WERI-Rb-1 (cell line): ENCODE results near the gene NUDT14.

Experiments used
- DNase-seq: peaks from one replicate; pipeline ENCODE4 v3.0.0-alpha.2; 2020
- H3K27ac ChIP-seq: fragments of 250-450 bp; sonication (Bioruptor Pico); 2 replicates; pipeline ENCODE4 v1.5.1; 2020; ENCODE audit warnings: mild to moderate bottlenecking, moderate library complexity
- H3K27me3 ChIP-seq: fragments of 250-450 bp; sonication (Bioruptor Pico); 2 replicates; pipeline ENCODE4 v1.5.1; 2021; ENCODE audit warnings: mild to moderate bottlenecking, low read depth, moderate library complexity; ENCODE audit not compliant: insufficient read depth, severe bottlenecking
- H3K36me3 ChIP-seq: fragments of 250-450 bp; sonication (Bioruptor Pico); 2 replicates; pipeline ENCODE4 v1.5.1; 2020; ENCODE audit warnings: mild to moderate bottlenecking, moderate library complexity
- H3K4me3 ChIP-seq: 2 replicates; pipeline ENCODE4 v1.5.1; 2011; ENCODE audit warnings: low read depth, mild to moderate bottlenecking, control low read depth, low read length
- H3K9me3 ChIP-seq: fragments of 250-450 bp; sonication (Bioruptor Pico); 2 replicates; pipeline ENCODE4 v1.5.1; 2021; ENCODE audit warnings: mild to moderate bottlenecking, moderate library complexity; ENCODE audit not compliant: severe bottlenecking
- TF ChIP-seq, protein P1 (sequence below): IDR thresholded peaks from 2 replicates; pipeline ENCODE4 v1.5.1; 2011; ENCODE audit warnings: low read depth, mild to moderate bottlenecking, control low read depth, inconsistent platforms, low read length

Gene NUDT14

DNA sequence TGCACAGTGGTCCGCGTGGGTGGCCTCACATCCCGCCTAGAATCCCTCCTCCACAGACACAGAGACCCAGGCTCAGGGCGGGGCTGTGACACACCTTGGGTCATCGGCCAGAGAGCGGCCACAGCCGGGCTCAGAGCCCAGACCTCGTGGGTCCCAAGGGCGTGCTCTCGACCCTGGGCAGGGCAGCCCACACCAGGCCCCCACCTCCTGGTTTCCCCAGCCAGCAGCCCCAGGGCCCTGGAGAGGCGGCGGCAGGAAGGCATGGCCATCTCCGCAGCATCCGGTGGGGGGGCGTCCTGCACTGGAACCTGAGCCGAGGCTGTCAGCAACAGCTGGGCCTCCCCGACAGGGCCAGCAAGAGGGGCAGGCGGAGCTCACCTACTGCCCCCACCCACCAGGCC lies 27.8 kb downstream of the NUDT14 start:
- DNase-seq = no peak
- Histone ChIP-seq H3K36me3 (peaks cover 52% of the 10 kb centered on the region), H3K4me3 (no peak overlapping the region), H3K27me3 (no peaks in the 10 kb centered on the region), H3K27ac (no peak overlapping the region), H3K9me3 (no peaks in the 10 kb centered on the region)
- TF ChIP-seq, protein P1, sequence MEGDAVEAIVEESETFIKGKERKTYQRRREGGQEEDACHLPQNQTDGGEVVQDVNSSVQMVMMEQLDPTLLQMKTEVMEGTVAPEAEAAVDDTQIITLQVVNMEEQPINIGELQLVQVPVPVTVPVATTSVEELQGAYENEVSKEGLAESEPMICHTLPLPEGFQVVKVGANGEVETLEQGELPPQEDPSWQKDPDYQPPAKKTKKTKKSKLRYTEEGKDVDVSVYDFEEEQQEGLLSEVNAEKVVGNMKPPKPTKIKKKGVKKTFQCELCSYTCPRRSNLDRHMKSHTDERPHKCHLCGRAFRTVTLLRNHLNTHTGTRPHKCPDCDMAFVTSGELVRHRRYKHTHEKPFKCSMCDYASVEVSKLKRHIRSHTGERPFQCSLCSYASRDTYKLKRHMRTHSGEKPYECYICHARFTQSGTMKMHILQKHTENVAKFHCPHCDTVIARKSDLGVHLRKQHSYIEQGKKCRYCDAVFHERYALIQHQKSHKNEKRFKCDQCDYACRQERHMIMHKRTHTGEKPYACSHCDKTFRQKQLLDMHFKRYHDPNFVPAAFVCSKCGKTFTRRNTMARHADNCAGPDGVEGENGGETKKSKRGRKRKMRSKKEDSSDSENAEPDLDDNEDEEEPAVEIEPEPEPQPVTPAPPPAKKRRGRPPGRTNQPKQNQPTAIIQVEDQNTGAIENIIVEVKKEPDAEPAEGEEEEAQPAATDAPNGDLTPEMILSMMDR = no peak

DNA sequence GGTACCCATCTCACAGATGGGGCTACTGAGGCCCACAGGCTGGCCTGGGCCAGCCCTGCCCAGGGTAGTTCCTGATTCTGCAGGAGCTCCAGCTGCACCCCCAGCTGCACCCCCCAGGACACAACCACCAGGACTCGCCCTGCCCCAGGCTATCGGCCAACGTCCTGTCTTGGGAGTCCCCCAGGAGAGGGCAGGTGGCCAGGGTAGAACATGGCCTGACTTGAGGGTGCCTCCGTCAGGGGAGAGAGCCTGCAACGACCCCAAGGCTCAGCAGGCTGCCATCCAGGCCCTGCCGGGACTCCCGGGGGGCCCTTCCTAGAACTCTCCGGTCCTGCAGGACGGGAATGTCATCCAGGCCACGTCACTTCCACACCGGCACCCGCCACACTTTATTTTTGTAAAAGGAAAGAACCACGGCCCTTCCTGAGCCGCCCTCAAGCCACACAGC lies 28.3 kb downstream of the NUDT14 start:
- no peak overlapping the region for H3K4me3 ChIP-seq
- H3K9me3 ChIP-seq = no peaks in the 10 kb centered on the region
- peaks cover 55% of the 10 kb centered on the region for H3K36me3 ChIP-seq
- TF ChIP-seq, protein P1 = no peak
- no peak for DNase-seq
- H3K27me3 ChIP-seq = no peaks in the 10 kb centered on the region
- H3K27ac ChIP-seq = no peak overlapping the region

DNA sequence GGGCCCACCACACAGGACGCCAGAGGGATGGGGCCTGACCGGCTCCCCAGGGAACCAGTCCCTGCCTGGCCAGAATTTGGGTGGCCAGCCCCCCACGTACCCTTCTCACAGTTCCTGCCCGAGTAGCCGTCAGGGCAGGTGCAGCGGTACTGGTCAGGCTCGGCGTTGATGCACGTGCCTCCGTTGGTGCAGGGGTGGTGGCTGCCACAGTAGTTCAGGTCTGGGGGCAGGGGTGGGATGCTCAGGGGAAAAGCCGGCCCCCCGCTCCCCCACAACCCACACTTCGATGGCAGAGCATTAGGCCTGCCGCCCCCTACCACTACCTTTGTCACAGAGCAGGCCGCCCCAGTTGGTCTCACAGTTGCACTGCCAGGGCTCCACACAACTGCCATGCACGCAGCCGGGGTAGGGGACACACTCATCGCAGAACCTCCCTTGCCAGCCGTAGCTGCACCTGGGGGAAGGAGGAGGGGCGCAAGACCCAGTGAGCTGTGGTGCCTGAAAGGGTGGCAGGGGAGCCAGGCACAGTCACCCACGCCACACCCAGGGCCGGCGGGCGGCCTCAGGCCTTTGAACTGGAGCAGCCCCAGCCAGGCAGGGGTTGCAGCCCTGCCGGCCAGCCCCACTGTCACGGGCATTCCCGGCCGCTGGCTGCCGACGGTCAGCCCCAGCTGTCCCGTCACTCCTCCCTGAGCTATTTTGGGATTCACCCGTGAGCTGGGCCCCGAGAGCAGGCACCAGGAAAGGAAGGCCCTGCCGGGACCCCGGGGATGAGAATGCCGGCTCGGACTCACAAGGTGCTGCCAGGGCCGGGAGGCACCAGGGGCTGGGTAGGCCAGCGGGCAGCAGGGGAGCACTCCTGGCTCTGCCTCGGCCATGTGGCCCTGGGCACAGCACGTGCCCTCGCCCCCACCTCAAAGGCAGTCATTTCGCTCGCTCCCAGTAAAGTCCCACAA lies 29.0 kb downstream of the NUDT14 start:
- no peak for DNase-seq
- H3K27ac ChIP-seq = no peak overlapping the region
- no peak overlapping the region for H3K4me3 ChIP-seq
- no peaks in the 10 kb centered on the region for H3K27me3 ChIP-seq
- H3K36me3 ChIP-seq = peaks cover 52% of the 10 kb centered on the region
- no peaks in the 10 kb centered on the region for H3K9me3 ChIP-seq
- TF ChIP-seq, protein P1 = no peak

DNA sequence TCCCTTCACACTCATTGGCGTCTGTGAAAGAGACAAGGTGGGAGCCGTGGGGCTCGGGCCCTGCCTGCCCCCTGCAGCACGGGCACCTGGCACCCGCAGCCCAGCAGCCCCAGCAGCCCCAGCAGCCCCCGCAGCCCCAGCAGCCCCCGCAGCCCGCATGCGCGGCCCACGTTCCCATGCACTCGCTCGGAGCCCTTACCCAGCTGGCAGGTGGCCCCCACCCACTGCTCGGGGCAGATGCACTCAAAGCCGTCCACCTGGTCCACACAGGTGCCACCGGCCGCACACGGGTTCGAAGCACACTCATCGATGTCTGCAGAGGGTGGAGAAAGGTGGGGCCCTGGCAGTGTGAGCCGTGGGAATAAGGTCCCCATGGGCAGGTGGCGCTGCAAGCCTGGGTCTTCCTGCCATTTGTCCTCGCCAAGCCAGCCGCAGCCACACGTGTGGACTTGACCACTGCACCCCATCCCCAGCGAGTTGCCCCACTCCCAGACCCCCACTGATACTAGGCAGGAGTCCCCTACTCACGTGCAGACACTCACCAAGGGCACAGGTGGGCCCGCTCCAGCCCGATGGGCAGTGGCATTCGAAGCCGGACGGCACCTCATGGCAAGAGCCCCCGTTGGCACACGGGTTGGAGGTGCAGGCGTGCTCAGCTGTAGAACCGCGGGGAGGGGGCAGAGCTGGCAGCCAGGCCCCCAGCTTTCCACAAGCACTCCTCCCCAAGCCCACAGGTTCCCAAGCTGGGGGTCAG lies 29.9 kb downstream of the NUDT14 start:
- Histone ChIP-seq H3K9me3 (no peaks in the 10 kb centered on the region), H3K27me3 (no peaks in the 10 kb centered on the region), H3K27ac (no peak overlapping the region), H3K4me3 (no peak overlapping the region), H3K36me3 (peaks cover 58% of the 10 kb centered on the region)
- no peak for DNase-seq
- TF ChIP-seq, protein P1 = no peak

DNA sequence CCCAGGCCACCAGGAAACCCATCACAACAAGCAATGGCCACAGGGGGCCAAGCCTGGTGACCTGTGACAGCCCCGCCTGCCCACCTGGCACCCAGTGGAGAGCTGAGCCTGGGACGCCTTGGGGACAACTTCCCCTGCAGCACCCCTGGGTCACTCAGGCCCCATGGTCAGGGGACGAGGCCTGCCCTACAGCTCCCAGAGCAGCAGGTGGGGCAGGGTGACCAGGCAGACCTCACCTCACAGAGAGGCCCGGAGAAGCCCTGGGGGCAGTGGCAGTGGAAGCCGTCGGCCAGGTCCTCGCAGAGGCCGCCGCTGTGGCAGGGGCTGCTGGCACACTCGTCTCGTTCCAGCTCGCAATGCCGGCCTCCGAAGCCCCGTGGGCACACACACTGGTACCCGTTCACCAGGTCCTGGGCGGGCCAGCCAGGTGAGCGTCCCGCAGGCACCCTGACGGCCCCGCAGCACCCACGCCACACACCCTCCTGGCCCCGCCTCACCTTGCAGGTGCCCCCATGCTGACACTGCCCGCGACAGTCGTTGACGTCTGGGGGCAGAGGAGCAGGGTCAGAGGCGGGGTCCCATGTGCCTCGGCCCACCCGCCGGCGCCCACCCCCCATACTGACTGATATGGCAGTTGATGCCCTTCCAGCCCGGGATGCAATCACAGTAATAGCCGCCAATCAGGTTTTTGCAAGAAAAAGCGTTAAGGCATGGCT lies 30.6 kb downstream of the NUDT14 start:
- no peak for DNase-seq
- TF ChIP-seq, protein P1 = no peak
- Histone ChIP-seq H3K27me3 (no peaks in the 10 kb centered on the region), H3K27ac (no peak overlapping the region), H3K36me3 (peaks cover 60% of the 10 kb centered on the region), H3K4me3 (no peak overlapping the region), H3K9me3 (no peaks in the 10 kb centered on the region)
